ENCODE measurements around the gene SRGAP2C.
"Not testable (repeated sequence)": the region's sequence is repeated elsewhere in the genome, so short reads cannot be mapped to it uniquely, and the experiment has no call there.

The SRGAP2C gene

GRCh38 chr1:121200985-121201981, 16.5 kb downstream of the SRGAP2C start:
- intact Hi-C loops (cut with DNase I; ENCODE audit: low total_unique reads); H3K9me3 ChIP-seq; H3K27ac ChIP-seq; H3K4me3 ChIP-seq; DNase-seq; H3K4me1 ChIP-seq; H3K36me3 ChIP-seq; H3K27me3 ChIP-seq: not testable (repeated sequence)

- DNase-seq; intact Hi-C loops (cut with DNase I; ENCODE audit: low total_unique reads); H3K27me3 ChIP-seq; H3K36me3 ChIP-seq; H3K4me1 ChIP-seq; H3K4me3 ChIP-seq; H3K9me3 ChIP-seq; H3K27ac ChIP-seq: not testable (repeated sequence)
Measured at GRCh38 chr1:121202986-121203385, 18.2 kb downstream of the SRGAP2C start.

DNA sequence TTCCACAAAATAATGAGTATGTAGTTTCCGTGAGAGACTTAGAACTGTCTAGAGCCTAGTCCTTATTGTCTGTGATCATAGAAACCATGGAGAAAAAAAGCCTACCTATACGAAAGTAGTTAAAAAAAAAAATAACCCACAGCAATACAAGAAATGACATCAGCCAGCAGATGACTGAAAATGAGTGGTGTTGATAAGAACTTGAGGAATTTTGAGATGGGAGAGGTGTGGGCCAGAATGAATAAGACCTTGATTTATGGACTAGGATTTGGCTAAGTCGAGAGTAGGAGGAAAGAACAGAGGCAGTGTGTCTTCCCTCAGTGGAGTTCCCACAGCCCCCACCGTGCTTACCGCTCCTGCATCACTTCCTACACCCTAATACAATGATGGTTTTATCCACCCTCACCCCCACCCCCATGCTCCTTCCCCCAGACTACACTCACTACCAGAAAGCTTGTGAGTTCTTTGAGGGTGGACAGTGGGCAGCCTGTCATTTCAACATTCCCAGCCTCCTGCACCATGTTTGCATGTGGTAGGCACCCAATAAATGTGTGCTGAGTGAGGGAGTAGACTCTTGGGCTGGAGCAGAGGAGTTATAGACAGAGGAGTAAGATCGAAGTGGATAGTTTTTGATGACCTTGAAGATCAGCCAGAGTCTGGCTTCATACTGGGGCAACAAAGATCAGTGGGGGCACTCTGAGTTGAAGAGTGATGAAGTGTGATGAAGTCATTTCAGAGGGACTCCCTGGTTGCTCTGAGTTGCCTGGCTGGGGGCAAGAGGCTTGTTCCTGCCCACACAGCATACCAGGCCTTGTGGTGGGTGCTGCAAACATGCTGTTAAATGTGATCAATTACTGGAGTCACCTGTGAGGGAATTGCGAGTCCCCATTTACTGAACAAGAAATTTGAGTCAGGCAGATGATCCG, 21.3 kb downstream of the SRGAP2C start:
- H3K36me3 ChIP-seq; intact Hi-C loops (cut with DNase I; ENCODE audit: low total_unique reads); H3K27me3 ChIP-seq; H3K4me1 ChIP-seq; DNase-seq; H3K4me3 ChIP-seq; H3K9me3 ChIP-seq; H3K27ac ChIP-seq: not testable (repeated sequence)

DNA sequence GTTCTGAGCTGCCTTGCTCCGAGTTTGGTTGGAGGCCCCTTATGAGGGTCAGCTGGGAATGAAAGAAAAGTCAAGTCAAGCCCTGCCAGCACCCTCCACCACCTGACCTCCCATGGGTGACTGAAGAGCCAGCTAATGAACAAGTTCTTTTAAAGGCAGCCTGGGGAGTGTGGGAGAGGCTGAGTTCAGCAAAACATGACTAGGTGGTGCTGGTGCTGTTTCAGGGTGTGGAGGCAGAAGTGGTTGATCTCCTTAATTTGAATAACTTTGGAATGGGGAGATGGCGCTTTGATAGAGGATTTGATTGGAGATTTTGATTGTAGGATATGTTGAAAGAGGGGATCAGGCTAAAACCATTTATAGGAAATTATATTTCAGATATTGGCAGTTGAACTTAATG, 22.6 kb downstream of the SRGAP2C start:
- DNase-seq; intact Hi-C loops (cut with DNase I; ENCODE audit: low total_unique reads); H3K27me3 ChIP-seq; H3K4me3 ChIP-seq; H3K4me1 ChIP-seq; H3K27ac ChIP-seq; H3K9me3 ChIP-seq; H3K36me3 ChIP-seq: not testable (repeated sequence)

DNA sequence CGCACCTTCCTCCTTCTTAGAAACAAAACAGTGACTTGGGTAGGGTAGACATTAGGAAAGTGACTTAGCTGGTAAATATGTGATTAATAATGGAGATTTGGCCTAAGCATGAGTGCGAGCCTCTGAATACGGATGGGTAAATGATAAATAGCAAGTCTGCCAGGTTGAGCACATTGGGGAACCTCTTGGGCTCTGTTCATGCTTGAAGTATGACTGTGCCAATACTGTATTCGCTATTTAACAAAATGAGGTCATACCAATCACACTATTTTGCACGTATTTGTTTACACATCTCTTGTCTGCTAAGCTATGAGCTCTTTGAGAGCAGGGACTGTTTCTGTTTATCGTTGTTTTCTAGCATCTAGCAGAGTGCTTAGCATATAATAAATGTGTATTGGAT, 23.6 kb downstream of the SRGAP2C start:
- H3K27me3 ChIP-seq; DNase-seq; H3K4me3 ChIP-seq; H3K9me3 ChIP-seq; H3K27ac ChIP-seq; H3K4me1 ChIP-seq; intact Hi-C loops (cut with DNase I; ENCODE audit: low total_unique reads); H3K36me3 ChIP-seq: not testable (repeated sequence)

GRCh38 chr1:121210778-121211177, 26.0 kb downstream of the SRGAP2C start:
- H3K4me3 ChIP-seq; DNase-seq; H3K36me3 ChIP-seq; intact Hi-C loops (cut with DNase I; ENCODE audit: low total_unique reads); H3K9me3 ChIP-seq; H3K4me1 ChIP-seq; H3K27ac ChIP-seq; H3K27me3 ChIP-seq: not testable (repeated sequence)

DNA sequence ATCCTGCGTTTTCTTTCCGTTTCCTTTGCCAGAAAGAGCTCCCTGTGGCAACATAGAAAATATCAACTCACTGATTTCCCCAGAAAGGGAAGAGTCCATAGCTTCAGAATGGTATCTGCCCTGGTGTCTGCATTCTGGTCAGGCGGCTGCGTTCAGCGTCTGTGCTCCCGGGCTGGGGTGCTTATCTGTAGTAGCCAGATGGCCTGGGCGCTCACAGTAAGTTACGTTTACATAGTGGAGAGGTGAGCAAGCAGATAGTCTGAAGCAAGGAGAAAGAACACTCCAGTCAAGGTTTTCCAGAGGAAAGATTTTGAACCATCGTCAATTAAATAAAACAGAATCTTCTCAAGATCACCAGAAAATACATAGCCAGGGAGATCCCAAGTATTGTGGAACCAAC, 28.7 kb downstream of the SRGAP2C start:
- intact Hi-C loops (cut with DNase I; ENCODE audit: low total_unique reads) = not testable (repeated sequence)

DNA sequence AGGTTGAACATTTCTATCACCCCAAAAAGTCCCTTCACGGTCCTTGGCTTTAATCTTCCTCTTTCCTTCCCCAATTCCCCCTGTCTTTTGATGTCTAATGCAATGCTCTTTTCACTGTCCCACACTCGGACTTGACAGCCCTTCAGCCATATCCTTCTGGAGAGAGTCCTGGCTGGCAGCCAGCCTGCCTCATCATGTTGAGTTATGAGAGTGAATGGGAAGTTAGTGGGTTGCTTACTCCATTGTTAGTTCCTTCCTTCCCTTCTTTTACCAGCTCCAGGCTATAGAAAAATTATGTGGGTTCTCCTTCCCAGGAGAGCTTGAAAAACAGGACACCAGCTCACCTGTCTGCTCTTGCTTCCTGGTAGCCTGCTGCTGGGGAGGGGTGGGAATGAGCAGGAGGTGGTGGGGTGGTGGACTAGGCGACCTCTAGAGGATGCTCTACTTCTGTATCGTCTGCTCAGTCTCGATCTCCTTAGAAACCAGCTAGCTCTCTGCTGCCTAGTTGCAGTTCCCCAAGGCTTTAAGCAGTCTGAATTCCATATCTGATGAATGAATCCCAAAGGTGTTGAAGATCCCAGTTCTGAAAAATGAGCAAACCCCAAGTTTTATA, 29.9 kb downstream of the SRGAP2C start:
- DNase-seq; H3K4me1 ChIP-seq; H3K36me3 ChIP-seq; H3K4me3 ChIP-seq; intact Hi-C loops (cut with DNase I; ENCODE audit: low total_unique reads); H3K9me3 ChIP-seq; H3K27me3 ChIP-seq; H3K27ac ChIP-seq: not testable (repeated sequence)

More for the DNA sequence above, 28.7 kb downstream of the SRGAP2C start:
- not testable (repeated sequence) for H3K9me3 ChIP-seq, H3K27me3 ChIP-seq, DNase-seq, H3K4me1 ChIP-seq, H3K27ac ChIP-seq, H3K36me3 ChIP-seq, H3K4me3 ChIP-seq

DNA sequence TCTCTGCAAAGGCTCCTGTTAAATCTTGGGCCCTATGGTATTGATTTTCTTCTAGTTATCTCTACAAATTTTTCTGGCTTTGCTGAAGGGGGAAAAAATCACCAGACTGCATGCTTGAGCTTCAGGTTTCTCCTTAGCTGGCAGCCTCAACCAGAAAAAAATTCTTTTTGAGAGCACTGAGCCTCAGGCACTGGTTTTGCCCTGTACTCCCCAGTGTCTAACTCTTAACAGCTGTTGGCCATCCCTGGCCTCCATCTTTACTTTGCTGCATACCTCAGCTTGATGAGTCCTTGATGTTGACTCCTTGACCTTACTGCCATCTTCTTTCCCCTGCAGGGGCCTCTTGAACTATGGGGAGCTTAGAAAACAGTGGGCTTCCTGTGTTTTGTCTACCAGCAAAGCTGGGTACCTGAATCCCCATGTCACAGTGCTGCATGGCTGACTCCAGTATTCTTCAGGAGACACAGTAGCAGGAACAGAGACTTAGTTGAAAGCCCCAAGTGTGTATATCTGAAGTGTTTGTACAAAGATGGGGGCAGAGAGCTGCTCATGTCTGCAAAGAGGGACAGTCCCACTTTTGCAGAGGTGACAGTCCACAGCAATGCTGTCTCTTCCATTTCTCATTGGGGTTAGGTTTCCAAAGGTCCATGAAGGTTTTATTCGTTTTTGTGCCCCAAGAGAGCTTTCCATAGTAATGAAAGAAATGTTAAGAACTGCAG, 31.1 kb downstream of the SRGAP2C start:
- H3K9me3 ChIP-seq; H3K4me3 ChIP-seq; DNase-seq; H3K36me3 ChIP-seq; H3K4me1 ChIP-seq; intact Hi-C loops (cut with DNase I; ENCODE audit: low total_unique reads); H3K27ac ChIP-seq; H3K27me3 ChIP-seq: not testable (repeated sequence)

DNA sequence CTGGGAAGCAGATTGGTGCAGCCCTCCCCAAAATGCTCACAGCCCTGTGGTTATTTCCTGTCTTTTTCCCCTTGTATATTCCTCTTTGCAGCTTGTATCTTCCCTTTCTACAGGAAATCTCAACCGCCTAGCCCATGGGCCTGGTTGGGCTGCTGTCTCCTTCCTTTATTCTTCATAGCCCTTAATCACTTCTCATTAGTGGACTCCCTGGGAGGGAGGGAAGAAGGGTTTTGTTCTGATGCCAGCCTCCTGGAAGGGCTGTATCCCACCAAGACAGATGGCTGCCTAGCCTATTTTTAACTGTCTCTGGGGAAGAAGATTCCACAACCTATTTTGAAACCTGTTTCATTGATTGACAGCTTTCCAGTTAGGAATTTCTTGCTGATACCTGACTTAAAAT, 31.9 kb downstream of the SRGAP2C start:
- DNase-seq; H3K9me3 ChIP-seq; H3K27me3 ChIP-seq; H3K36me3 ChIP-seq; intact Hi-C loops (cut with DNase I; ENCODE audit: low total_unique reads); H3K4me1 ChIP-seq; H3K27ac ChIP-seq; H3K4me3 ChIP-seq: not testable (repeated sequence)

DNA sequence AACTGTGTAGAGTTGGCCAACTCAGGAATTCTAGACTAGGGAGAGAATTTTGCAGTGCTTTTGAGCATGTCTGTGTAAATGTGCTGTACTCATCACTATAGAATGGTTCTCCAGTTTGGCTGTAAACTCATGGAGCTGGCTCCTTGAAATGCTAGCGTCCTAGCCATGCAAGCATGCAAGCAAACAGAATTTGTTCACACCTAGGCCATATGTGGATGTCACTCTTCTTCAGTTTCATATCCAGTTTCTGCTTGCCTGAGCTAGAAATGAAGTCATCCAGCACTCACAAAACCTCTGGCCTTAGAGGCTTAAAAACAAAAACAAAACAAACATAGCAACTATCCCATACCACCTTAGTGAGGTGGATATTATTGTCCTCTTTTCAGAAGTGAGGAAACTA, 37.0 kb downstream of the SRGAP2C start:
- DNase-seq; H3K4me3 ChIP-seq; intact Hi-C loops (cut with DNase I; ENCODE audit: low total_unique reads); H3K27ac ChIP-seq; H3K36me3 ChIP-seq; H3K27me3 ChIP-seq; H3K9me3 ChIP-seq; H3K4me1 ChIP-seq: not testable (repeated sequence)

GRCh38 chr1:121224714-121225113, 39.9 kb downstream of the SRGAP2C start:
- DNase-seq; intact Hi-C loops (cut with DNase I; ENCODE audit: low total_unique reads); H3K27me3 ChIP-seq; H3K4me3 ChIP-seq; H3K36me3 ChIP-seq; H3K9me3 ChIP-seq; H3K27ac ChIP-seq; H3K4me1 ChIP-seq: not testable (repeated sequence)

GRCh38 chr1:121226295-121226904, 41.6 kb downstream of the SRGAP2C start:
- H3K27ac ChIP-seq; H3K9me3 ChIP-seq; intact Hi-C loops (cut with DNase I; ENCODE audit: low total_unique reads): not testable (repeated sequence)

More at GRCh38 chr1:121226295-121226904, 41.6 kb downstream of the SRGAP2C start:
- not testable (repeated sequence) for DNase-seq, H3K27me3 ChIP-seq, H3K36me3 ChIP-seq, H3K4me3 ChIP-seq, H3K4me1 ChIP-seq

Measured in tibial artery (tissue), 4 donors.